Measurements from ENCODE around the gene FAM151A. TPM values are rescaled to one million over a fixed set of nuclear protein-coding genes. Genes with fewer than 3 reads are reported as not detected.

FAM151A gene
- total RNA-seq, 1 donor from 2014 or later: not detected

Other genes with a start within 250 kb of the FAM151A start
- 98.0 and 110 TPM in 2 replicates for gene SSBP3, start 217.1 kb downstream of the FAM151A start, total RNA-seq
- gene ACOT11, start 75.3 kb downstream of the FAM151A start, total RNA-seq: 0.91 and 2.1 TPM in 2 replicates
- gene MROH7, start 18.3 kb upstream of the FAM151A start, total RNA-seq: not detected in 2 replicates
- gene TTC4, start 92.3 kb upstream of the FAM151A start, total RNA-seq: 43.7 TPM in 2 replicates
- gene PARS2, start 141.0 kb upstream of the FAM151A start, total RNA-seq: 5.9 and 6.7 TPM in 2 replicates
- gene TTC22, start 177.8 kb upstream of the FAM151A start, total RNA-seq: 2.2 and 2.3 TPM in 2 replicates

Data from activated T-helper 1 cell treated with anti-CD3 and anti-CD28 coated beads, Interleukin-12 subunit alpha, Interleukin-12 subunit beta, Interleukin-2, Interleukin-4 antibody, amounts not matched to agents 30 ng/mL and 10 ng/mL and 1 ng/mL, durations not matched to agents 14 hours and 24 hours and 36 hours (primary cell).